Keratinocyte (primary cell): ENCODE data around the gene WDFY2. TPM values are rescaled to one million over a fixed set of nuclear protein-coding genes. Genes with fewer than 3 reads are reported as not detected.

Source experiments
- DNase-seq: peaks from one replicate; pipeline ENCODE4 v3.0.0-alpha.2; 2011; ENCODE audit warnings: low read depth, missing footprints, low spot score
- FAIRE-seq: peaks from 2 replicates; lab custom pipeline; 2011; peaks lifted over from hg19 to GRCh38; lab: Jason Lieb, UNC
- H2AFZ ChIP-seq: 2 replicates; pipeline ENCODE4 v1.6.0; 2012; ENCODE audit warnings: low read length, control low read depth, inconsistent platforms; ENCODE audit not compliant: control insufficient read depth
- H3K27ac ChIP-seq: 2 replicates; pipeline ENCODE4 v1.5.1; 2011; ENCODE audit warnings: low read length; ENCODE audit not compliant: control insufficient read depth, insufficient read depth
- H3K27me3 ChIP-seq: 3 replicates; pipeline ENCODE4 v1.6.0; 2011; ENCODE audit warnings: low read length; ENCODE audit not compliant: control insufficient read depth, insufficient read depth; ENCODE audit errors: extremely low read depth
- H3K36me3 ChIP-seq, 2 experiments: 2 replicates in 1 of 2; 3 replicates in 1 of 2; pipeline ENCODE4 v1.5.1; 2011; ENCODE audit warnings: low read length in 2 of 2, mild to moderate bottlenecking in 1 of 2; ENCODE audit not compliant: control insufficient read depth in 2 of 2, insufficient read depth in 2 of 2; ENCODE audit errors: extremely low read depth in 1 of 2
- H3K4me1 ChIP-seq: 3 replicates; pipeline ENCODE4 v1.5.1; 2011; ENCODE audit warnings: low read length; ENCODE audit not compliant: control insufficient read depth, insufficient read depth; ENCODE audit errors: extremely low read depth
- H3K4me2 ChIP-seq: 3 replicates; pipeline ENCODE4 v1.6.0; 2011; ENCODE audit warnings: low read depth, low read length; ENCODE audit not compliant: control insufficient read depth, insufficient read depth; ENCODE audit errors: extremely low read depth
- H3K4me3 ChIP-seq, 3 experiments: fragments of 200-600 bp in 1 of 3; sonication (generic) in 1 of 3; 2 replicates in 2 of 3; 3 replicates in 1 of 3; pipeline ENCODE4 v1.5.1; 2011 to 2016; ENCODE audit warnings: low read length in 3 of 3, mild to moderate bottlenecking in 3 of 3, control low read depth in 2 of 3, inconsistent platforms in 1 of 3, low read depth in 1 of 3, mixed read lengths in 1 of 3, mixed run types in 1 of 3, moderate library complexity in 1 of 3; ENCODE audit not compliant: control insufficient read depth in 2 of 3, insufficient read depth in 2 of 3; ENCODE audit errors: extremely low read depth in 1 of 3
- H3K79me2 ChIP-seq: 2 replicates; pipeline ENCODE4 v1.6.0; 2012; ENCODE audit warnings: low read length; ENCODE audit not compliant: control insufficient read depth, insufficient read depth
- H3K9ac ChIP-seq: 3 replicates; pipeline ENCODE4 v1.6.0; 2011; ENCODE audit warnings: low read length; ENCODE audit not compliant: control insufficient read depth, insufficient read depth; ENCODE audit errors: extremely low read depth
- H3K9me1 ChIP-seq: 3 replicates; pipeline ENCODE4 v1.6.0; 2011; ENCODE audit warnings: low read length; ENCODE audit not compliant: control insufficient read depth, insufficient read depth; ENCODE audit errors: extremely low read depth
- H3K9me3 ChIP-seq: 2 replicates; pipeline ENCODE4 v1.5.1; 2012; ENCODE audit warnings: low read depth, low read length; ENCODE audit not compliant: control insufficient read depth
- H4K20me1 ChIP-seq: 3 replicates; pipeline ENCODE4 v1.6.0; 2011; ENCODE audit warnings: low read length; ENCODE audit not compliant: control insufficient read depth, insufficient read depth; ENCODE audit errors: extremely low read depth
- CTCF ChIP-seq, 3 experiments: IDR thresholded peaks in 1 of 3; conservative IDR thresholded peaks in 1 of 3; optimal IDR thresholded peaks in 1 of 3; 2 replicates in 2 of 3; 3 replicates in 1 of 3; pipeline versions ENCODE3 to v1.5.1; 2011; ENCODE audit warnings: low read length in 3 of 3, mild to moderate bottlenecking in 3 of 3, moderate library complexity in 2 of 3, control low read depth in 1 of 3, inconsistent platforms in 1 of 3; ENCODE audit not compliant: insufficient read depth in 2 of 3; ENCODE audit errors: extremely low read depth in 1 of 3
- EZH2 ChIP-seq: IDR thresholded peaks from one replicate; pipeline ENCODE4 v1.6.1; 2012; ENCODE audit warnings: inconsistent platforms, mild to moderate bottlenecking, low read length, moderate library complexity
- dilution Hi-C: fragments of 300-500 bp; cut with MboI; formaldehyde crosslinking; loops from one replicate; pipeline ENCODE4 v1.7.0; 2020; ENCODE audit warnings: low sequenced_read_pairs; ENCODE audit not compliant: extremely low pct_ligation_motif_present
- polyA plus RNA-seq, 5 experiments: library from polyadenylated mRNA; depleted of rRNA in 3 of 5; stranded (reverse) in 3 of 5; stranded (forward) in 1 of 5; unstranded in 1 of 5; fragments of >200 nt; gene quantifications; 1 replicate in 1 of 5; 2 replicates in 3 of 5; 3 replicates in 1 of 5; pipeline versions ENCODE4 v1.2.1 to v1.2.3, GENCODE V29; 2011 to 2012; ENCODE audit warnings: missing spikeins in 2 of 5, low read depth in 1 of 5, low replicate concordance in 1 of 5

The WDFY2 gene
- polyA plus RNA-seq, 1 donor (not counting 4 experiments of a cell fraction or from before 2014, with no cell fraction given), result 18.6 TPM

GRCh38 chr13:51731759-51732158 lies 147.5 kb downstream of the WDFY2 start:
- no peak overlapping the region for H3K27ac ChIP-seq
- dilution Hi-C loops, result no loop called here

GRCh38 chr13:51733374-51734298 lies 149.4 kb downstream of the WDFY2 start:
- dilution Hi-C loops, result no loop called here
- Histone ChIP-seq H2AFZ (no peak overlapping the region), H3K79me2 (peaks cover 14% of the 10 kb centered on the region), H3K4me3 (no peak overlapping the region), H3K9ac (no peak overlapping the region), H3K4me1 (peaks cover 28% of the 10 kb centered on the region), H3K4me2 (peak overlapping the region; percentile 1), H3K9me3 (no peaks in the 10 kb centered on the region), H3K27ac (no peak overlapping the region), H3K9me1 (peaks cover 5% of the 10 kb centered on the region), H3K36me3 (peaks cover 16 to 45% of the 10 kb centered on the region in 2 experiments), H4K20me1 (no peaks in the 10 kb centered on the region), H3K27me3 (no peaks in the 10 kb centered on the region)
- no peak for TF ChIP-seq EZH2
- TF ChIP-seq CTCF (optimal IDR thresholded peaks at IDR 0.05 in 1 of 3, IDR thresholded peaks at IDR 0.05 in 1 of 3, conservative IDR thresholded peaks at IDR 0.05 in 1 of 3; ENCODE audit: extremely low read depth in 1 of 3, insufficient read depth in 2 of 3, low read length in 3 of 3), result peak; percentile 7 to 32 (median 10)
- FAIRE-seq, result peak; percentile 94
- DNase-seq, result no peak

More at GRCh38 chr13:51731759-51732158, 147.5 kb downstream of the WDFY2 start:
- Histone ChIP-seq H3K4me1 (peaks cover 31% of the 10 kb centered on the region), H3K4me3 (no peak overlapping the region), H2AFZ (no peak overlapping the region), H3K36me3 (peaks cover 16 to 49% of the 10 kb centered on the region in 2 experiments), H3K9me3 (no peaks in the 10 kb centered on the region), H3K9ac (no peak overlapping the region), H3K27me3 (no peaks in the 10 kb centered on the region), H4K20me1 (no peaks in the 10 kb centered on the region), H3K79me2 (peaks cover 11% of the 10 kb centered on the region), H3K9me1 (peaks cover 5% of the 10 kb centered on the region), H3K4me2 (no peak overlapping the region)
- no peak for TF ChIP-seq EZH2
- TF ChIP-seq CTCF (optimal IDR thresholded peaks at IDR 0.05 in 1 of 3, IDR thresholded peaks at IDR 0.05 in 1 of 3, conservative IDR thresholded peaks at IDR 0.05 in 1 of 3; ENCODE audit: extremely low read depth in 1 of 3, insufficient read depth in 2 of 3, low read length in 3 of 3), result no peak
- DNase-seq (no peak), FAIRE-seq (peak; percentile 58)
